Left lung (tissue), 10 donors: Measurements from ENCODE around the gene COL18A1. TPM values are rescaled to one million over a fixed set of nuclear protein-coding genes. Genes with fewer than 3 reads are reported as not detected.
A peak's percentile ranks its signal among the peaks of the same experiment; 100 is the strongest.

Experiments used
- ATAC-seq: fragments of 200-7000 bp; cut with Tn5 transposase; one replicate; pipeline ENCODE4 v1.9.1; 2020; ENCODE audit warnings: moderate library complexity
- DNase-seq, 4 donors: peaks; one replicate each; pipeline ENCODE4 v3.0.0-alpha.2; 2013 to 2020
- H3K27ac ChIP-seq, 2 donors: fragments of 200-600 bp; sonication (generic) in 1 of 2; one replicate each; pipeline versions ENCODE4 v1.5.0 to v1.8.0; 2020 to 2021
- H3K27me3 ChIP-seq, 2 donors: fragments of 200-600 bp; sonication (generic) in 1 of 2; one replicate each; pipeline versions ENCODE4 v1.5.0 to v1.8.0; 2020 to 2021
- H3K36me3 ChIP-seq, 2 donors: fragments of 200-600 bp; sonication (generic) in 1 of 2; one replicate each; pipeline versions ENCODE4 v1.5.0 to v1.8.0; 2020 to 2021
- H3K4me1 ChIP-seq, 2 donors: fragments of 200-600 bp; one replicate each; pipeline ENCODE4 v1.8.0; 2021
- H3K4me3 ChIP-seq, 2 donors: fragments of 200-600 bp; sonication (generic) in 1 of 2; one replicate each; pipeline versions ENCODE4 v1.5.0 to v1.8.0; 2020 to 2021; ENCODE audit warnings: mild to moderate bottlenecking in 1 of 2
- H3K9me3 ChIP-seq, 2 donors: fragments of 200-600 bp; sonication (generic) in 1 of 2; one replicate each; pipeline versions ENCODE4 v1.5.0 to v1.8.0; 2020 to 2021
- CTCF ChIP-seq, 2 donors: fragments of 200-600 bp; sonication (generic) in 1 of 2; IDR thresholded peaks; one replicate each; pipeline versions ENCODE4 v1.5.0 to v1.8.0; 2021; ENCODE audit warnings: antibody characterized with exemption in 2 of 2
- intact Hi-C, 2 donors: fragments of 100-400 bp; cut with DNase I; formaldehyde crosslinking; loops; one replicate each; pipeline versions ENCODE4 v1.11.2 to v1.14.2; 2022
- polyA plus RNA-seq, 6 donors: library from polyadenylated mRNA; unstranded; fragments of 120-200 nt; gene quantifications; one replicate each; pipeline ENCODE4 v1.2.1, GENCODE V29; 2013; ENCODE audit not compliant: insufficient read length in 6 of 6
- total RNA-seq, 2 donors: library from RNA; stranded (reverse); fragmentation: NEBNext Ultra II Directional; extraction: Animal tissue kit (Norgen Biotek cat#: 25700); gene quantifications; one replicate each; pipeline ENCODE4 v1.2.1, GENCODE V29; 2021
- donor health status: DM: no; HTN: yes; CAD: no.
- donor health status: DM: no; HTN: no; CAD: no.

COL18A1 gene
- total and polyA plus RNA-seq, 8 donors: 39.3 to 90.2 (median 64.0) TPM

- H3K4me1 ChIP-seq: no peaks in the 10 kb centered on the region
- peaks cover 0 to 14% of the 10 kb centered on the region in 2 donors for H3K27me3 ChIP-seq
- TF ChIP-seq CTCF (IDR thresholded peaks at IDR 0.05): no peak
- no peak overlapping the region for H3K27ac ChIP-seq
- ATAC-seq: peak; percentile 71
- peak in 2 of 4 donors; percentile 48 to 78 for DNase-seq
- H3K9me3 ChIP-seq: no peaks in the 10 kb centered on the region
- no peaks in the 10 kb centered on the region for H3K36me3 ChIP-seq
- intact Hi-C loops: no loop called here
- H3K4me3 ChIP-seq: no peak overlapping the region
Observed at GRCh38 chr21:45427331-45428271, 22.6 kb downstream of the COL18A1 start.

GRCh38 chr21:45428534-45428933 is 23.6 kb downstream of the COL18A1 start:
- no peak overlapping the region for H3K27ac ChIP-seq

GRCh38 chr21:45429221-45430175 is 24.5 kb downstream of the COL18A1 start:
- H3K4me3 ChIP-seq: no peak overlapping the region
- H3K27ac ChIP-seq: no peak overlapping the region
- no peaks in the 10 kb centered on the region for H3K9me3 ChIP-seq
- no peaks in the 10 kb centered on the region for H3K36me3 ChIP-seq
- H3K27me3 ChIP-seq: peaks cover 0 to 19% of the 10 kb centered on the region in 2 donors
- no peak for TF ChIP-seq CTCF (IDR thresholded peaks at IDR 0.05)
- no peak for ATAC-seq
- no peaks in the 10 kb centered on the region for H3K4me1 ChIP-seq
- DNase-seq: peak in 1 of 4 donors; percentile 69
- intact Hi-C loops: loop anchor here in 1 of 2 donors (10.0 kb wide), 1 partner anchor 285 kb away; no protein-coding TSS in a partner anchor

More at GRCh38 chr21:45428534-45428933, 23.6 kb downstream of the COL18A1 start:
- H3K4me3 ChIP-seq: no peak overlapping the region
- no peaks in the 10 kb centered on the region for H3K36me3 ChIP-seq
- intact Hi-C loops: no loop called here
- ATAC-seq: no peak
- no peaks in the 10 kb centered on the region for H3K4me1 ChIP-seq
- peak in 1 of 4 donors; percentile 47 for DNase-seq
- no peak for TF ChIP-seq CTCF (IDR thresholded peaks at IDR 0.05)
- no peaks in the 10 kb centered on the region for H3K9me3 ChIP-seq
- peaks cover 0 to 17% of the 10 kb centered on the region in 2 donors for H3K27me3 ChIP-seq

- no peak overlapping the region for H3K27ac ChIP-seq
- no peak for ATAC-seq
Observed at GRCh38 chr21:45430521-45431501, 25.8 kb downstream of the COL18A1 start.

More at GRCh38 chr21:45430521-45431501, 25.8 kb downstream of the COL18A1 start:
- TF ChIP-seq CTCF (IDR thresholded peaks at IDR 0.05): no peak
- no peaks in the 10 kb centered on the region for H3K4me1 ChIP-seq
- H3K4me3 ChIP-seq: no peak overlapping the region
- H3K27me3 ChIP-seq: peaks cover 0 to 19% of the 10 kb centered on the region in 2 donors
- DNase-seq: peak in 1 of 4 donors; percentile 67
- no peaks in the 10 kb centered on the region for H3K36me3 ChIP-seq
- no peaks in the 10 kb centered on the region for H3K9me3 ChIP-seq
- intact Hi-C loops: loop anchor here in 1 of 2 donors (10.0 kb wide), 1 partner anchor 286 kb away; no protein-coding TSS in a partner anchor
